Left ventricle myocardium superior (tissue), 1 donor: ENCODE measurements around the gene MYH13. TPM values are rescaled to one million over a fixed set of nuclear protein-coding genes. Genes with fewer than 3 reads are reported as not detected.
A peak's percentile ranks its signal among the peaks of the same experiment; 100 is the strongest.

Experiments
- ATAC-seq: fragments of 200-7000 bp; cut with Tn5 transposase; one replicate; pipeline ENCODE4 v1.9.1; 2020; ENCODE audit warnings: mild to moderate bottlenecking, moderate library complexity
- DNase-seq: peaks from one replicate; pipeline ENCODE4 v3.0.0-alpha.2; 2020
- intact Hi-C: fragments of 100-400 bp; cut with micrococcal nuclease; formaldehyde crosslinking; loops from one replicate; pipeline ENCODE4 v1.11.0; 2022
- total RNA-seq: library from RNA; stranded (reverse); fragmentation: NEBNext Ultra II Directional; extraction: Animal tissue kit (Norgen Biotek cat#: 25700); gene quantifications from one replicate; pipeline ENCODE4 v1.2.1, GENCODE V29; 2021
- donor health status: DM: no; HTN: yes; CAD: no; lungs with severe emphysema.

Gene MYH13
- total RNA-seq, 1 donor from 2014 or later, result not detected

GRCh38 chr17:10354651-10355050, 18.2 kb downstream of the MYH13 start:
- no peak for ATAC-seq
- no peak for DNase-seq

DNA sequence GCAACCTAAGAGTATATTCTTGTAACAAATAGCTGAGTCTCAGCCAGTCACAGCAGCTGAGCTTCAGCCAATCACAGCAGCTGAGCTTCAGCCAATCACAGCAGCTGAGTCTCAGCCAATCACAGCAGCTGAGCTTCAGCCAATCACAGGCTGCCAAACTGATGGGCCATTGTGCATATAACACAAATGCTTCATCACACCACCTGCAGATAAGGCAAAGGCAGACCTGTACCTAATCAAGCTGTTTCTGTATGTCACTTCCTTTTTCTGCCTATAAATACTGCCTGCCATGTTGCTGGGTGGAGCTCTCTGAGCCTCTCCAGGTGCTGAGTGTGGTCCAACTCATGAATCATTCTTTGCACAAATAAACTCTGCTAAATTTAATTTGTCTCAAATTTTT, 19.9 kb downstream of the MYH13 start:
- intact Hi-C loops, result no loop called here
- ATAC-seq (no peak), DNase-seq (no peak)

More at GRCh38 chr17:10354651-10355050, 18.2 kb downstream of the MYH13 start:
- intact Hi-C loops, result no loop called here

- no peak for DNase-seq
- intact Hi-C loops, result no loop called here
- no peak for ATAC-seq
These were observed 23.4 kb downstream of the MYH13 start for GRCh38 chr17:10349403-10349802.

DNA sequence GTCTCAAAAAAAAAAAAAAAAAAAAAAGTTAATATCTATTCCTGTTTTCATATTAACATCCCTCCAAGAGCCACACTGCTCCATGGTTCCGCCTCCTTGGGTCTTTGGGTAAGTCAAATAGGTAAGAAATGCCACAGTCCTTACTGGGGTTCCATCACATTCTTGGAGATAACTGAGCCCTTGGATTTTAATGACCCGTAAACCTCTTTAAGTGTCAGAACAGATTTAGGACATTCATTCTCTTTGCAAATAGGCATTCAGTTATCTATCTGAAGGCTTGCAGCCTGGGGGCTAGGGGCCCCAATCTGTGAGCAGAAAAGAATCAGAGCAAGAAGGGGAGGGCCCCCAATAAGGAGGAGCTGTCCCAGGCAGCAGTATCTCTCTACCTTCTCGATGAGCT, 28.0 kb downstream of the MYH13 start:
- ATAC-seq (no peak), DNase-seq (no peak)
- intact Hi-C loops, result no loop called here

DNA sequence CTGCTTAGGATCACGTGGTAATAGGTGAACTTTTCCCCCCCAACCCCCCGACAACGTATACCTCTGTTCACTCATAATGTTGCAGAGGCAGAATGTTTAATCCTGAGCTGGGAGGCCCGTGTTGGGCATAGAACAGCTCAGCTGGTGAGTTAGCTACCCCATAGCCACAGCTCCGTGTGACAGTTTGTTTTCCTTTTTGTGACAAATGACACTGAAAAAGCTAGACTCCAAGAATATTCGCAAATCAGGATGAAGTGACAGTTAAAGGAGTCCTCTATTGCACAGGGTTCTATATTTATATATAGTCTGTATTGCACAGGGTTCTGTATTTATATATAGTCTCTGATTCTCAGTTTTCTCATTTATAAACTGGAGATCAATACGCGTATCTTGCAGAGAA, 33.8 kb downstream of the MYH13 start:
- no peak for DNase-seq
- intact Hi-C loops, result no loop called here
- ATAC-seq, result no peak

- no peak for ATAC-seq
- intact Hi-C loops, result no loop called here
These were observed 34.8 kb downstream of the MYH13 start for GRCh38 chr17:10337976-10338375.

DNA sequence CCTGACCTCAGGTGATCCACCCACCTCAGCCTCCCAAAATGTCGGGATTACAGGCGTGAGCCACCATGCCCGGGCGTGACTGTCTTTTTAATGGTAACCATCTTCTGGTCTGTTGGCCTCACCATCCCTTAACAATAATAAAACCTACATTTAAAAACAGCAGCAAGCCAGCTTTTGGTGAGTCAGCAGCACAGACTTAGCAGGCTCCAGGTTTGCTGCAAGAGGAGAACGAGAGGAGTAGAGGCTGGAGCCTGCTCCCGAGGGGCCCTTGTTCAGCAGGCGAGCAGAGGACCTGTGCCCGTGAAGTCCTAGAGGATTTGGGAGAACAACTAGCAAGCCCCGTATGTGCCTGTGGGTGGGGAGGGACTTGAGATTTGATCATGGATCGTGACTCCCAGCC, 35.7 kb downstream of the MYH13 start:
- DNase-seq, result no peak
- no peak for ATAC-seq
- intact Hi-C loops, result no loop called here

More at GRCh38 chr17:10337976-10338375, 34.8 kb downstream of the MYH13 start:
- DNase-seq, result no peak

DNA sequence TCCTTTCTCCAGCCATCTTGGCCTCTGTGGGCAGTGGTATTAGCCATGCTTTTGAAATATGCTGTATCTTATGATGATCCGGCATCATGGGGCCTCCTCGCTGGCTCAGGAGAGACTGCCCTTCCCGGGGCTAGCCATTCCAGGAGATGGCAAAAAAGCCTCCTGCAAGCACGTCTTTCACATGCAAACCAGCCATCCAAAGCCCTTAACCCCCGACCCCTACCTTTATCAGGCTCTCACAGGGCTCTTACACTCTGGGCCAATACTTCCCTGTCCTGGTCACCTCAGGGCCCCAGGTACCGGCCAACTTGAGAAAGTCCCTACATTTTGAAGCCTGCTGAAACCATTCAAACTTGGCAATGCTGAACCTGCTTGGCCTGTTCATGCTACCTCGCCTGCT, 36.4 kb downstream of the MYH13 start:
- DNase-seq, result no peak
- ATAC-seq, result no peak
- intact Hi-C loops, result no loop called here

- no peak for ATAC-seq
- intact Hi-C loops, result no loop called here
These were observed 40.3 kb downstream of the MYH13 start for GRCh38 chr17:10332515-10332914.

DNA sequence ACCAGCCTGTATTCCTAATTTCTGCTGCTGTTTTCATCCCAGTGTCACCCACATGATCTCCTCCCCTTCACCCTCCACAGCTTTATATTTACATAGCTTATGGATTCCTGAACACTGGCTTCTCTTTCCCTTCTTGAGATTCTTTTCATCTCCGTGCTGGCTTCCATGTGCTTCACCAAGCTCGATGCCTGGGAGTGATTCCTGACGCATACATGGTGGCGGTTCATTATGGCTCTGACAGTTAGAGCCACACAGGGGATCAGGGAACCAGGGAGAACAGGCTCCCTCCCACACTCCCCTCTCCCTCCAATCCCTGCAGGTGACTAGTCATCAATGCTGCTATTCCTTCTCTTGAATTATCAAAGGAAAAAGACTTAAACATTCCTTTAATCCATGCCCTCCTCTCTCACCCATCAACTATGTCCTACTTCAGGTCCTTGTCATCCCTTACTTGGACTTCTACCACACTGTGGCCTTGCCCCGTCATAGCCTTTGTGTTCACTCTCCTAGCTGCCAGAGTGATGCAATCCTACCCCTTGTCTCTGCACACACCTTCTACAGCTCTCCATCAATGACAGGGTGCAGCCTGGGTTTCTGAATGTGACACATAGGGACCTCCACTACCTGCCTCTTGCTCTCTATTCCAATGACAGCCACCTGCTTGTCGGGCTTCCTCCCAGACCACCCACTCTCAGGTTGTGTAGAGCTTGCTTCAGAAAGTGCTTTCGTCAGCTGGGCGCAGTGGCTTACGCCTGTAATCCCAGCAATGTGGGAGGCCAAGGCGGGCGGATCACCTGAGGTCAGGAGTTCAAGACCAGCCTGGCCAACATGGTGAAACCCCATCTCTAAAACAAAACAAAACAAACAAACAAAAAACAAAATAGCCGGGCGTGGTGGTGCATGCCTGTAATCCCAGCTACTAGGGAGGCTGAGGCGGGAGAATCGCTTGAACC, 43.6 kb downstream of the MYH13 start:
- ATAC-seq, result no peak
- no peak for DNase-seq
- intact Hi-C loops, result no loop called here

More at GRCh38 chr17:10332515-10332914, 40.3 kb downstream of the MYH13 start:
- DNase-seq, result no peak

DNA sequence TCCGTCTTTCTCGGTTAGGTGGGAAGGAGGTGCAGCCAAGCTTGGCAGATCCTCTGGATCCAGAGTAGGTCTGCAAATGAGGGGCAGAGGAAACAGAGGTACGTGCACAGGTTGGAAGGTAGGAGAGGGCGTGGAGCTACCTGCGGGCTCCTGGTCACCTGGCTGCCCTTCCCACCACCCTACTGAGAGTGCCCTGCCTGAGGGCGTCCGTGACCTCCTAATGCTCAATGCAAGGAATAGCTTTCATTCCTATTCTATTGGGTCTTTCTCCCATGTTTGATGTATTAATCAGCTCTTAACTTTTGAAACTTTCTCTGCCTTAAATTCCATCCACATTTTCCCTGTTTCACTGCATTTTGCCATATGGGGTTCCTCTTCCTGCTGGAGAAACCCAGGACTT, 44.6 kb downstream of the MYH13 start:
- DNase-seq, result no peak
- intact Hi-C loops, result no loop called here
- ATAC-seq, result no peak

DNA sequence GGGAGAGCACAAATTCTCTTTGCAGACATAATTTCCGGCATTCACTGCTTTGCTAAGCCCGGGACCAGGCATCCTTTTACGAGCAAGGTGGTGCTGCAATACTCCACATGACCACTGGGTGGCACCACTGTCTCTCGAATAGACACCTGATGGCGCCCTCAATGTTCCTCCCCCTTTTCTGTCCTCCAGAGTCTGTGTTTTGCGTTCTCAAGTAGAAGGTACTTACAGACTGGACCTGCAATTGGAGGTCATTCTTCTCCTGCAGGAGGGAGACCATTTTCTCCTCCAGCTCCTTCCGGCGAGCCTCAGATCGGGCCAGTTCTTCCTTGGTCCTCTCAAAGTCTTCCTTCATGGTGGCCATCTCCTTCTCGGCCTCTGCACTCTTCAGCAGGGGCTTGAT, 45.2 kb downstream of the MYH13 start:
- peak; percentile 83 for DNase-seq
- ATAC-seq, result peak; percentile 72
- intact Hi-C loops, result no loop called here

GRCh38 chr17:10325031-10325695, 47.6 kb downstream of the MYH13 start:
- intact Hi-C loops, result no loop called here
- ATAC-seq, result no peak

DNA sequence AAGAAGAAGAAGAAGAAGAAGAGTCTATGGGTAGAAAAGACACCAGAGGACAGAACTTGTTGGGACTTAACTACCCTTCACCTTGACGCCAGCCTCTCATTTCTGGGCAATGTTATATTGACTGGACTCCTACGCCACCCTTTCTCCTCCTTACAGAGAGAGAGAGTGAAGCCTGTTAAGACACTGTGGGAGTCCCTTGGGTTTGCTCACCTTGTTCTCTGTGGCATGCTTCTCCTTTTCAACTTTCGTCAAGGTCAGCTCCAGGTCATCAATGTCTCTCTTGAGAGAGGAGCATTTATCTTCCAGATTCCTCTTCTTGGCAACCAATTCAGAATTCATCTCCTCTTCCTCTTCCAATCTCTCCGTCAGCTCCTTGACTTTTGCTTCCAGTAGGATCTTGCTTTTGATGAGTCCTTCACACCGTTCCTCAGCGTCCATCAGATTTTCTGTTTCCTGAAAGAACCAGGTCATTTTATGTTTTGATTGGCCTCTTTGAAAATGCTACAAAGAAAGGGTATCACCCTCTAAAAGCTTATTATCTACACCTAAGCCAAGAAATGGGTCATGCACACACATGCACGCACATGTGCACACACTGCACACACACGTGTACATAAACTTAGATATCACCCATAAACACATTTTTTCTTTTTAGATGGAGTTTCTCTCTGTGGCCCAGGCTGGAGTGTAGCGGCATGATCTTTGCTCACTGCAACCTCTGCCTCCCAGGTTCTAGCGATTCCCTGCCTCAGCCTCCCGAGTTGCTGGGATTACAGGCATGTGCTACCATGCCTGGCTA, 48.8 kb downstream of the MYH13 start:
- intact Hi-C loops, result no loop called here
- no peak for ATAC-seq
- DNase-seq, result no peak

More at GRCh38 chr17:10325031-10325695, 47.6 kb downstream of the MYH13 start:
- DNase-seq, result no peak

DNA sequence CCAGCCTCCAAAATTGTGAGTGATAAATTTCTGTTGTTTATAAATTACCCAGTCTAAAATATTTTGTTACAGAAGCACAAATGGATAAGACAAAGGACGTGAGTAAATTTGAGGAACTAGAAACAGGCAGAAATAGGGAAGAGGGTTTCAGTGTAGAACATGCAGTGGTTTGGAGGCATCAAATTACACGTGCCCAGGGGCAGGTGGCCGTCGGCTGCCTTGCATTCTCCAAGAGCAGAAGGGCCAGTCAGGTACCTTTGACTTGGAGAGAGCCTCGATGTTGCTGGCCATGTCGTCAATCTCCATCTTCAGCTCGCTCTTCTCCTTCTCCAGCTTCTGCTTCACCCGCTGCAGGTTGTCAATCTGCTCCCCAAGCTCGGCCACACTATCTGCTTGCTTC, 54.3 kb downstream of the MYH13 start:
- no peak for ATAC-seq
- intact Hi-C loops, result no loop called here
- no peak for DNase-seq

- intact Hi-C loops, result no loop called here
- ATAC-seq, result no peak
- no peak for DNase-seq
These were observed 55.3 kb downstream of the MYH13 start for GRCh38 chr17:10317543-10317834.

GRCh38 chr17:10316801-10317542, 55.8 kb downstream of the MYH13 start:
- peak; percentile 84 for DNase-seq
- intact Hi-C loops, result no loop called here
- peak; percentile 79 for ATAC-seq

GRCh38 chr17:10314329-10314728, 58.5 kb downstream of the MYH13 start:
- intact Hi-C loops, result no loop called here
- ATAC-seq (no peak), DNase-seq (no peak)

- intact Hi-C loops, result no loop called here
- ATAC-seq (no peak), DNase-seq (no peak)
These were observed 59.7 kb downstream of the MYH13 start for GRCh38 chr17:10313037-10313672.
